ENCODE results near the gene SHLD1.

DNA sequence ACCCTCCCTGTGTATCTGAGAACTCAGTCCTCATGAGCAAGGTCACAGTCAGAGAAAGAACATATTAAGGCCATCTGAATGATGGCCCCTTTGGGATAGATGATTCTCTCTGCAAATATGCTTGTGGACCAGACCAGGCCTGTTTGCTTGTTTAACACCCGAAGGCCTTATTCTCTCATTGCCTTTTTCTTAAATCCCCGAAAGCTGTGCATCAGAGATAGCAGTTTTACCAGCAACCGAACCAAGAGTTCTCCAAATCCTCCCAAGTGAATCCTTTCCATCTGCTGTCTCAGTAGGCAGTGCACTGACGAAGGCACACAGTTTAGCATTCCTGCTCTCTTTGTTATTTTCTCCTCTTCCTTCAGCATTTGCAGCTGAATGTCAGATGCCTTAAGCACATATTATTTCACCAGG, 120.4 kb downstream of the SHLD1 start:
- TF ChIP-seq, protein P1, sequence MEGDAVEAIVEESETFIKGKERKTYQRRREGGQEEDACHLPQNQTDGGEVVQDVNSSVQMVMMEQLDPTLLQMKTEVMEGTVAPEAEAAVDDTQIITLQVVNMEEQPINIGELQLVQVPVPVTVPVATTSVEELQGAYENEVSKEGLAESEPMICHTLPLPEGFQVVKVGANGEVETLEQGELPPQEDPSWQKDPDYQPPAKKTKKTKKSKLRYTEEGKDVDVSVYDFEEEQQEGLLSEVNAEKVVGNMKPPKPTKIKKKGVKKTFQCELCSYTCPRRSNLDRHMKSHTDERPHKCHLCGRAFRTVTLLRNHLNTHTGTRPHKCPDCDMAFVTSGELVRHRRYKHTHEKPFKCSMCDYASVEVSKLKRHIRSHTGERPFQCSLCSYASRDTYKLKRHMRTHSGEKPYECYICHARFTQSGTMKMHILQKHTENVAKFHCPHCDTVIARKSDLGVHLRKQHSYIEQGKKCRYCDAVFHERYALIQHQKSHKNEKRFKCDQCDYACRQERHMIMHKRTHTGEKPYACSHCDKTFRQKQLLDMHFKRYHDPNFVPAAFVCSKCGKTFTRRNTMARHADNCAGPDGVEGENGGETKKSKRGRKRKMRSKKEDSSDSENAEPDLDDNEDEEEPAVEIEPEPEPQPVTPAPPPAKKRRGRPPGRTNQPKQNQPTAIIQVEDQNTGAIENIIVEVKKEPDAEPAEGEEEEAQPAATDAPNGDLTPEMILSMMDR (IDR thresholded peaks at IDR 0.05): no peak
- TF ChIP-seq POLR2A (IDR thresholded peaks at IDR 0.05): no peak
